ENCODE measurements around the gene NRSN2. TPM values are rescaled to one million over a fixed set of nuclear protein-coding genes. Genes with fewer than 3 reads are reported as not detected.

Gene NRSN2
- total RNA-seq, 1 donor from 2014 or later = 5.1 TPM

DNA sequence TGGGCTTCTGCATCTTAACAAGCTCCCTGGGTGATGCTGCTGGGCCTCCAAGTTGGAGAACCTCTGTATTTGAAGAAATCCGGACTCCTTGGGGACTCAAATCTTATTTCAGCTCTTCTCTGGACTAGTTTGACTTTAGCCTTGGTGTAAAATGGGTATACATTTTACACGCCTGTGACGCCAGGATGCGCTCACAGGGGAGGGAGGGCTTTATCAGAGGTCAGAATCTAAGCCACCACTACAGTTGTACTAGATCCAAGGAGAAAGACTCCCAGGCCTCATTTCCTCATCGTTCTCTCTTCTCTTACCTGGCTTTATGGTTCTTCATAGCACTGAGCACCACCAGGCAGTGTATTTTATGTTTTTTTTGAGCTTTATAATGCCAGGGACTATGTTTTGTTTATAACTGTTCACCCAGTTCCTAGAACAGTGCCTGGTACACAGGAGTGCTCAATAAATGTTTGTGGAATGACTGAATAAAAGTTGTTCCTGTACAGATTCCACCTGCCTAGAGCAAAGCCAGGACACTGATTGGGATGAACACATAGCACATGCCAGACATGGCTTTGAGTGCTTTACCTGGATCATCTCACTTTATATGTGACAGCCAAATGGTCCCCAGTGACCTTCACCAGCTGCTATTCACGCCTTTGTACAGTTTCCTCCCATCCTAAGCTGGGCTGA, 56.1 kb downstream of the NRSN2 start:
- peaks cover 6% of the 10 kb centered on the region for H3K36me3 Mint-ChIP-seq (ENCODE audit: low read depth)
- no peak overlapping the region for H3K27ac Mint-ChIP-seq
- H3K9me3 Mint-ChIP-seq = peaks cover 6% of the 10 kb centered on the region
- DNase-seq (ENCODE audit: low spot score) = no peak
- no peak overlapping the region for H3K4me3 Mint-ChIP-seq
- intact Hi-C loops (cut with micrococcal nuclease) = no loop called here
- H3K4me1 Mint-ChIP-seq (ENCODE audit: low read depth) = peaks cover 35% of the 10 kb centered on the region
- no peaks in the 10 kb centered on the region for H3K27me3 Mint-ChIP-seq (ENCODE audit: insufficient read depth)

DNA sequence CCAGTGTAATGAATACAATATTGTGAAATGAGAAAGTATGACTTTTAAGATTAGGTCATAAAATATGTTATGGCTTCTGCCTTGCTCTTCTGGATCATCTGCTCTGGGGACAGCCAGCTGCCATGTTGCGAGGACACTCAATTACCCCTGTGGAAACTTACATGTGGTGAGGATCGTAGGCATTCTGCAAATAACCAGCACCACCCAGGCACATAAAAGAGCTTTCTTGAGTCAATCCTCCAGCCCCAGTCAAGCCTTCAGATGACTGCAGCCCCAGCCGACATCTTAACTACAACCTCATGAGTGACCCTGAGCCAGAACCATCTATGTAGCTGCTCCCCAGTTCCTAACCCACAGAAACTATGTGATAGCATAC, 56.7 kb downstream of the NRSN2 start:
- peaks cover 6% of the 10 kb centered on the region for H3K9me3 Mint-ChIP-seq
- H3K27ac Mint-ChIP-seq = no peak overlapping the region
- H3K27me3 Mint-ChIP-seq (ENCODE audit: insufficient read depth) = no peaks in the 10 kb centered on the region
- DNase-seq (ENCODE audit: low spot score) = no peak
- no peak overlapping the region for H3K4me3 Mint-ChIP-seq
- H3K4me1 Mint-ChIP-seq (ENCODE audit: low read depth) = peaks cover 35% of the 10 kb centered on the region
- intact Hi-C loops (cut with micrococcal nuclease) = no loop called here
- H3K36me3 Mint-ChIP-seq (ENCODE audit: low read depth) = peaks cover 4% of the 10 kb centered on the region

- Mint-ChIP-seq H3K36me3 (ENCODE audit: low read depth) (peaks cover 7% of the 10 kb centered on the region), H3K4me1 (ENCODE audit: low read depth) (peaks cover 38% of the 10 kb centered on the region), H3K9me3 (peaks cover 6% of the 10 kb centered on the region), H3K27ac (no peak overlapping the region), H3K27me3 (ENCODE audit: insufficient read depth) (no peaks in the 10 kb centered on the region), H3K4me3 (no peak overlapping the region)
- intact Hi-C loops (cut with micrococcal nuclease) = no loop called here
- no peak for DNase-seq (ENCODE audit: low spot score)
Observed at GRCh38 chr20:404088-404487, 57.2 kb downstream of the NRSN2 start.

Other genes with a start within 250 kb of the NRSN2 start
- gene DEFB126, start 204.5 kb upstream of the NRSN2 start, total RNA-seq = not detected in 2 replicates
- gene DEFB127, start 189.7 kb upstream of the NRSN2 start, total RNA-seq = not detected in 2 replicates
- gene DEFB128, start 157.4 kb upstream of the NRSN2 start, total RNA-seq = not detected in 2 replicates
- not detected in 2 replicates for gene DEFB129, start 119.9 kb upstream of the NRSN2 start, total RNA-seq
- not detected in 2 replicates for gene DEFB132, start 89.4 kb upstream of the NRSN2 start, total RNA-seq
- gene C20orf96, start 56.4 kb upstream of the NRSN2 start, total RNA-seq = 4.3 and 4.7 TPM in 2 replicates
- 25.9 TPM in 2 replicates for gene ZCCHC3, start 49.5 kb upstream of the NRSN2 start, total RNA-seq
- 7.4 and 7.6 TPM in 2 replicates for gene SOX12, start 21.6 kb upstream of the NRSN2 start, total RNA-seq
- gene TRIB3, start 33.6 kb downstream of the NRSN2 start, total RNA-seq = 37.1 and 39.5 TPM in 2 replicates
- gene RBCK1, start 61.2 kb downstream of the NRSN2 start, total RNA-seq = 130 and 132 TPM in 2 replicates
- 37.5 and 41.4 TPM in 2 replicates for gene TBC1D20, start 115.4 kb downstream of the NRSN2 start, total RNA-seq
- 181 and 185 TPM in 2 replicates for gene CSNK2A1, start 196.7 kb downstream of the NRSN2 start, total RNA-seq

All from activated T-helper 1 cell treated with anti-CD3 and anti-CD28 coated beads, Interleukin-12 subunit alpha, Interleukin-12 subunit beta, Interleukin-2, Interleukin-4 antibody, amounts not matched to agents 30 ng/mL and 10 ng/mL and 1 ng/mL, durations not matched to agents 14 hours and 24 hours and 36 hours (primary cell).